Liver (tissue), 9 donors: ENCODE data around the gene PGAP3. TPM values are rescaled to one million over a fixed set of nuclear protein-coding genes. Genes with fewer than 3 reads are reported as not detected.

ENCODE experiments used
- DNase-seq: peaks from one replicate; pipeline ENCODE4 v3.0.0-alpha.2; 2017; ENCODE audit warnings: low spot score
- H3K27ac ChIP-seq, 2 donors: one replicate each; pipeline ENCODE4 v1.7.0; 2013; ENCODE audit warnings: inconsistent platforms in 2 of 2, low read length in 2 of 2, control low read depth in 1 of 2, low read depth in 1 of 2, mild to moderate bottlenecking in 1 of 2
- H3K27me3 ChIP-seq, 4 donors: one replicate each; pipeline versions ENCODE4 v1.6.1 to v1.7.0; 2013; ENCODE audit warnings: low read length in 3 of 4, inconsistent platforms in 1 of 4, mild to moderate bottlenecking in 1 of 4, moderate library complexity in 1 of 4; ENCODE audit not compliant: control insufficient read depth in 4 of 4, insufficient read depth in 4 of 4
- H3K36me3 ChIP-seq, 4 donors: one replicate each; pipeline versions ENCODE4 v1.6.1 to v1.7.0; 2013; ENCODE audit warnings: low read length in 3 of 4, mild to moderate bottlenecking in 3 of 4, low read depth in 1 of 4, moderate library complexity in 1 of 4; ENCODE audit not compliant: control insufficient read depth in 4 of 4, insufficient read depth in 3 of 4
- H3K4me1 ChIP-seq, 4 donors: one replicate each; pipeline versions ENCODE4 v1.6.1 to v1.7.0; 2013; ENCODE audit warnings: low read length in 3 of 4, mild to moderate bottlenecking in 3 of 4, moderate library complexity in 1 of 4; ENCODE audit not compliant: control insufficient read depth in 4 of 4, insufficient read depth in 4 of 4
- H3K4me3 ChIP-seq, 3 donors: one replicate each; pipeline versions ENCODE4 v1.6.1 to v1.7.0; 2013; ENCODE audit warnings: low read length in 3 of 3, control low read depth in 1 of 3, low read depth in 1 of 3, mild to moderate bottlenecking in 1 of 3
- H3K9ac ChIP-seq, 2 donors: one replicate each; pipeline ENCODE4 v1.7.0; 2013; ENCODE audit warnings: low read length in 2 of 2, mild to moderate bottlenecking in 2 of 2, moderate library complexity in 2 of 2, control low read depth in 1 of 2, low read depth in 1 of 2
- H3K9me3 ChIP-seq, 4 donors: one replicate each; pipeline versions ENCODE4 v1.6.1 to v1.7.0; 2013; ENCODE audit warnings: low read length in 3 of 4; ENCODE audit not compliant: control insufficient read depth in 4 of 4
- ATF3 ChIP-seq: IDR thresholded peaks from 2 replicates; pipeline ENCODE4 v1.6.1; 2016; ENCODE audit warnings: antibody characterized with exemption
- EGR1 ChIP-seq, 2 donors: IDR thresholded peaks; 2 replicates each; pipeline ENCODE4 v1.6.1; 2016 to 2018; ENCODE audit warnings: antibody characterized with exemption in 2 of 2, low read depth in 2 of 2
- FOXA1 ChIP-seq: IDR thresholded peaks from 2 replicates; pipeline ENCODE4 v1.6.1; 2016; ENCODE audit warnings: antibody characterized with exemption
- FOXA2 ChIP-seq: IDR thresholded peaks from 2 replicates; pipeline ENCODE4 v1.6.1; 2016; ENCODE audit warnings: antibody characterized with exemption
- GABPA ChIP-seq, 2 donors: IDR thresholded peaks in 1 of 2; conservative IDR thresholded peaks in 1 of 2; 2 replicates each; pipeline ENCODE4 v1.6.1; 2016; ENCODE audit warnings: antibody characterized with exemption in 2 of 2, mild to moderate bottlenecking in 1 of 2, moderate library complexity in 1 of 2
- HNF4A ChIP-seq, 2 donors: conservative IDR thresholded peaks; 2 replicates each; pipeline ENCODE4 v1.6.1; 2016; ENCODE audit warnings: antibody characterized with exemption in 2 of 2, mild to moderate bottlenecking in 2 of 2
- HNF4G ChIP-seq: IDR thresholded peaks from 2 replicates; pipeline ENCODE4 v1.6.1; 2016; ENCODE audit warnings: antibody characterized with exemption
- JUND ChIP-seq, 2 donors: IDR thresholded peaks; 2 replicates each; pipeline ENCODE4 v1.6.1; 2016; ENCODE audit warnings: antibody characterized with exemption in 2 of 2
- NR2F2 ChIP-seq: IDR thresholded peaks from 2 replicates; pipeline ENCODE4 v1.6.1; 2016; ENCODE audit warnings: antibody characterized with exemption
- RAD21 ChIP-seq, 2 donors: IDR thresholded peaks; 2 replicates each; pipeline ENCODE4 v1.6.1; 2016; ENCODE audit warnings: antibody characterized with exemption in 2 of 2, mild to moderate bottlenecking in 2 of 2
- RXRA ChIP-seq, 2 donors: IDR thresholded peaks; 2 replicates each; pipeline ENCODE4 v1.6.1; 2017 to 2018; ENCODE audit warnings: antibody characterized with exemption in 2 of 2, mild to moderate bottlenecking in 1 of 2
- SP1 ChIP-seq: IDR thresholded peaks from 2 replicates; pipeline ENCODE4 v1.6.1; 2018; ENCODE audit warnings: antibody characterized with exemption, mild to moderate bottlenecking
- TAF1 ChIP-seq: conservative IDR thresholded peaks from 2 replicates; pipeline ENCODE4 v1.6.1; 2016; ENCODE audit warnings: antibody characterized with exemption, mild to moderate bottlenecking
- YY1 ChIP-seq: IDR thresholded peaks from 2 replicates; pipeline ENCODE4 v1.6.1; 2016; ENCODE audit warnings: antibody characterized with exemption, mild to moderate bottlenecking
- ZBTB33 ChIP-seq: IDR thresholded peaks from 2 replicates; pipeline ENCODE4 v1.6.1; 2016; ENCODE audit warnings: antibody characterized with exemption
- WGBS: extraction: QIAGEN DNeasy Blood & Tissue Kit; methylation state at CpG from one replicate; pipeline ENCODE4 v1.1.7; 2013; 5-methylcytosine and 5-hydroxymethylcytosine counted together
- polyA plus RNA-seq, 2 donors: library from polyadenylated mRNA; stranded (reverse) in 1 of 2; unstranded in 1 of 2; fragments of 200-250 nt in 1 of 2; fragments of >200 nt in 1 of 2; fragmentation: Nextera tagmentation in 1 of 2; extraction: Ambion mirVana in 1 of 2; gene quantifications; one replicate each; pipeline versions ENCODE4 v1.2.1 to v1.2.3, GENCODE V29; 2013 to 2015
- total RNA-seq, 2 donors: library from RNA; depleted of rRNA; stranded (reverse); fragments of >200 nt; gene quantifications; one replicate each; pipeline ENCODE4 v1.2.3, GENCODE V29; 2014
- TF ChIP-seq, protein P1 (sequence below): fragments of 150-350 bp; IDR thresholded peaks from 2 replicates; pipeline ENCODE4 v1.5.1; 2017; ENCODE audit warnings: improper control_type of control experiment, low read depth, low read length; ENCODE audit not compliant: missing input control
- TF ChIP-seq, protein P2 (sequence below): IDR thresholded peaks from 2 replicates; pipeline ENCODE4 v1.6.1; 2016; ENCODE audit warnings: antibody characterized with exemption
- donor health status: healthy.
- donor health status: healthy.
- donor health status: healthy.
- donor health status: healthy.
- donor health status: healthy.

Gene PGAP3
- total and polyA plus RNA-seq, 4 donors, result 7.9 to 19.5 (median 14.0) TPM

DNA sequence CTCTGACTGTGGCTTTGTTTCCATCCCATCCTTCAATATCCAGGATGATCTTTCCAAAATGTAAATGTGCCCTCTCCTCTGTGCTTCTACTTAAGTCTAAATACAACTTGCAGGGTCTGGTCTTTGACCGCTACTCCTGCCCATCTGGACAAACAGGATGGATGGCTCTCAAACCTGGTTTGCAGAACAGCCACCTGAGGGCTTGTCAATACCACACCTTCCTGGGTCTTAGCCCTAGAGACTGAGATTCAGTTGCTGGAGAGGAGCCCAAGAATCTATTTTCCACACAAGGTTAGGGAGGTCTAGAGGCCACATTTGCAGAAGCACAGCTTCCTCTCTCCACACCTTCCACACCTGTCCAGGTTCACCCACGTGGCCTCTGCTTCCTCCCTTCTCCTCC, 48.0 kb upstream of the PGAP3 start (continued):
- TF ChIP-seq TAF1 (no peak), ZBTB33 (no peak)

- H3K27me3 ChIP-seq, result no peaks in the 10 kb centered on the region
- no peak for DNase-seq
- peaks cover 5 to 17% (median 11%) of the 10 kb centered on the region in 4 donors for H3K4me1 ChIP-seq
- 95% methylated on average over 3 of the region's 3 CpGs for WGBS
- H3K9ac ChIP-seq, result no peak overlapping the region
- no peak overlapping the region for H3K27ac ChIP-seq
- H3K36me3 ChIP-seq, result peaks cover 2 to 11% (median 5%) of the 10 kb centered on the region in 4 donors
- no peaks in the 10 kb centered on the region for H3K9me3 ChIP-seq
- H3K4me3 ChIP-seq, result no peak overlapping the region
- TF ChIP-seq EGR1 (IDR thresholded peaks at IDR 0.05; ENCODE audit: low read depth in 2 of 2) (no peak), YY1 (no peak), RXRA (IDR thresholded peaks at IDR 0.05) (no peak), TAF1 (no peak), FOXA2 (no peak), ZBTB33 (no peak)
Observed at GRCh38 chr17:39732586-39732985, 44.7 kb upstream of the PGAP3 start.

DNA sequence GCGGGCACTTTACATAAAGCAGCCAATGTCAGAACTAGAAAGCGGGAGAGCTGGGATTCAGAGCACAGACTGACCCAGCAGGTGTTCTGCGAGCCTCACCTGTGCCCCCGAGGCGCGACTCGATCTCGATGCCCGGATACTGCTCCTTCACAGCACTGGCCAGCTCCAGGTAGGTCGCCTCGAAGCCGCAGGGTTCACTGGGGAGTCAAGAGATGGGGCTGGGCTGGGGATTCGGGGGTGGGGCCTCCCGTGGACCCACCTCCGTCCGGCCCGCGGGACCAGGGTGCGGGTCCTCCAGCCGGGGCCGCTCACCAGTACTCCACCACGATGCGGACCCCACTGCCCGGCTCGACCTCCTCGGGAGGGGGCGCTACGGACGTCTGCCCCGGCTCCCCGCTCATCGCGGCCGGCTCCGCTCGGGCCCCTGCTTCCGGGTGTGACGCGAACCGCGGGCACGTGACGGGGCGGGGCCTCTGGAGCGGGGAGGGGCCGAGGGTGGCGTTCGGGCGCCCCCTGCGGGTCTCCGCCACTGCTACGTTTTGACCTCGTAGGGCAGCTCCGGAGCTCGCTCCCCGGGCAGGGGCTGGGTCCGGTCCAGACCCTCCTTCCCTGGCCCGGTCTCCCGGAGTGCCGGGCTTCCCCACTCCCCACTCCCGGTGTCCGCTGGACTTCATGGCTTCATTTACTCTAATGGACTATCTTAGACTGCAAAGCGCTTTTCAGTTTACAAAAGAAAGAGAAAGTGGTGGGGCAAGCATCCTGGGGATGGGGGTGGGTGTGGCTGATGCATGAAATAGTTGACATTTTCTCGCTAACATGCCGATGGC, 42.5 kb upstream of the PGAP3 start, which contains the start of gene MIEN1:
Gene MIEN1, minus strand, starts transcription at position 438 of the 827 bp plus-strand sequence. Its CDS starts 37 bp downstream, at position 401.
- Histone ChIP-seq H3K4me3 (peak within 1 kb of the TSS; percentile 68 to 95 (median 80)), H3K36me3 (peaks cover 4 to 26% (median 7%) of the 10 kb centered on the region in 4 donors), H3K27ac (peak within 1 kb of the TSS; percentile 53 to 85), H3K9ac (peak within 1 kb of the TSS; percentile 39 to 63), H3K9me3 (no peaks in the 10 kb centered on the region), H3K4me1 (peaks cover 5 to 20% (median 12%) of the 10 kb centered on the region in 4 donors), H3K27me3 (no peaks in the 10 kb centered on the region)
- DNase-seq, result peak; percentile 98
- WGBS, result under 1% methylated on average over 65 of the region's 65 CpGs
- TF ChIP-seq NR2F2, result peak; percentile 56
- peak; percentile 69 to 75 for TF ChIP-seq RAD21 (IDR thresholded peaks at IDR 0.05)
- TF ChIP-seq ATF3, result no peak
- TF ChIP-seq GABPA (IDR thresholded peaks at IDR 0.05 in 1 of 2, conservative IDR thresholded peaks at IDR 0.05 in 1 of 2), result peak in 1 of 2 donors; percentile 41
- no peak for TF ChIP-seq RXRA (IDR thresholded peaks at IDR 0.05)
- TF ChIP-seq HNF4G, result no peak
- no peak for TF ChIP-seq ZBTB33
- no peak for TF ChIP-seq TAF1
- TF ChIP-seq SP1, result no peak
- no peak for TF ChIP-seq HNF4A (conservative IDR thresholded peaks at IDR 0.05)
- no peak for TF ChIP-seq FOXA2
- TF ChIP-seq JUND (IDR thresholded peaks at IDR 0.05), result no peak
- TF ChIP-seq YY1, result no peak
- TF ChIP-seq, protein P1, sequence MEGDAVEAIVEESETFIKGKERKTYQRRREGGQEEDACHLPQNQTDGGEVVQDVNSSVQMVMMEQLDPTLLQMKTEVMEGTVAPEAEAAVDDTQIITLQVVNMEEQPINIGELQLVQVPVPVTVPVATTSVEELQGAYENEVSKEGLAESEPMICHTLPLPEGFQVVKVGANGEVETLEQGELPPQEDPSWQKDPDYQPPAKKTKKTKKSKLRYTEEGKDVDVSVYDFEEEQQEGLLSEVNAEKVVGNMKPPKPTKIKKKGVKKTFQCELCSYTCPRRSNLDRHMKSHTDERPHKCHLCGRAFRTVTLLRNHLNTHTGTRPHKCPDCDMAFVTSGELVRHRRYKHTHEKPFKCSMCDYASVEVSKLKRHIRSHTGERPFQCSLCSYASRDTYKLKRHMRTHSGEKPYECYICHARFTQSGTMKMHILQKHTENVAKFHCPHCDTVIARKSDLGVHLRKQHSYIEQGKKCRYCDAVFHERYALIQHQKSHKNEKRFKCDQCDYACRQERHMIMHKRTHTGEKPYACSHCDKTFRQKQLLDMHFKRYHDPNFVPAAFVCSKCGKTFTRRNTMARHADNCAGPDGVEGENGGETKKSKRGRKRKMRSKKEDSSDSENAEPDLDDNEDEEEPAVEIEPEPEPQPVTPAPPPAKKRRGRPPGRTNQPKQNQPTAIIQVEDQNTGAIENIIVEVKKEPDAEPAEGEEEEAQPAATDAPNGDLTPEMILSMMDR, result peak; percentile 72
- TF ChIP-seq, protein P2, sequence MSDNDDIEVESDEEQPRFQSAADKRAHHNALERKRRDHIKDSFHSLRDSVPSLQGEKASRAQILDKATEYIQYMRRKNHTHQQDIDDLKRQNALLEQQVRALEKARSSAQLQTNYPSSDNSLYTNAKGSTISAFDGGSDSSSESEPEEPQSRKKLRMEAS, result no peak
- no peak for TF ChIP-seq EGR1 (IDR thresholded peaks at IDR 0.05; ENCODE audit: low read depth in 2 of 2)
- no peak for TF ChIP-seq FOXA1
